Measurements from ENCODE around the gene TNK2. TPM values are rescaled to one million over a fixed set of nuclear protein-coding genes. Genes with fewer than 3 reads are reported as not detected.
A peak's percentile ranks its signal among the peaks of the same experiment; 100 is the strongest.

TNK2 gene
- total and polyA plus RNA-seq, 9 donors: 25.6 to 135 (median 103) TPM

GRCh38 chr3:195893516-195893915 is 14.8 kb downstream of the TNK2 start:
- no peaks in the 10 kb centered on the region for H3K9me3 ChIP-seq (replicated peaks; ENCODE audit: control insufficient read depth, low read depth, low read length)
- peak overlapping the region; percentile 89 for H3K27ac ChIP-seq (ENCODE audit: low read length)
- H3K36me3 ChIP-seq (ENCODE audit: control insufficient read depth, insufficient read depth, low read length): no peaks in the 10 kb centered on the region
- H3K4me3 ChIP-seq (ENCODE audit: low read length): no peak overlapping the region
- no peaks in the 10 kb centered on the region for H3K27me3 ChIP-seq (ENCODE audit: control insufficient read depth, insufficient read depth, low read length)
- 36% methylated on average over 4 of the region's 4 CpGs for WGBS (ENCODE audit: insufficient coverage)
- peak; percentile 86 for DNase-seq
- peaks cover 87% of the 10 kb centered on the region for H3K4me1 ChIP-seq (ENCODE audit: control insufficient read depth, insufficient read depth, low read length)

- H3K4me3 ChIP-seq (ENCODE audit: low read length): peak overlapping the region; percentile 63
- no peak for DNase-seq
- H3K4me1 ChIP-seq (ENCODE audit: control insufficient read depth, insufficient read depth, low read length): peaks cover 87% of the 10 kb centered on the region
- no peaks in the 10 kb centered on the region for H3K27me3 ChIP-seq (ENCODE audit: control insufficient read depth, insufficient read depth, low read length)
- H3K36me3 ChIP-seq (ENCODE audit: control insufficient read depth, insufficient read depth, low read length): peaks cover 4% of the 10 kb centered on the region
- H3K9me3 ChIP-seq (replicated peaks; ENCODE audit: control insufficient read depth, low read depth, low read length): no peaks in the 10 kb centered on the region
- peak overlapping the region; percentile 89 for H3K27ac ChIP-seq (ENCODE audit: low read length)
- WGBS (ENCODE audit: insufficient coverage): 5% methylated on average over 4 of the region's 9 CpGs
These were observed 15.3 kb downstream of the TNK2 start for GRCh38 chr3:195893044-195893395.

- Histone ChIP-seq H3K4me1 (ENCODE audit: control insufficient read depth, insufficient read depth, low read length) (peaks cover 87% of the 10 kb centered on the region), H3K27ac (ENCODE audit: low read length) (peak overlapping the region; percentile 89), H3K36me3 (ENCODE audit: control insufficient read depth, insufficient read depth, low read length) (peaks cover 9% of the 10 kb centered on the region), H3K4me3 (ENCODE audit: low read length) (peak overlapping the region; percentile 63), H3K27me3 (ENCODE audit: control insufficient read depth, insufficient read depth, low read length) (no peaks in the 10 kb centered on the region), H3K9me3 (replicated peaks; ENCODE audit: control insufficient read depth, low read depth, low read length) (no peaks in the 10 kb centered on the region)
- DNase-seq: peak; percentile 97
- WGBS (ENCODE audit: insufficient coverage): 15% methylated on average over 22 of the region's 35 CpGs
These were observed 16.0 kb downstream of the TNK2 start for GRCh38 chr3:195892105-195893043.

GRCh38 chr3:195891431-195892104 is 16.8 kb downstream of the TNK2 start:
- 38% methylated on average over 12 of the region's 19 CpGs for WGBS (ENCODE audit: insufficient coverage)
- no peaks in the 10 kb centered on the region for H3K27me3 ChIP-seq (ENCODE audit: control insufficient read depth, insufficient read depth, low read length)
- H3K9me3 ChIP-seq (replicated peaks; ENCODE audit: control insufficient read depth, low read depth, low read length): no peaks in the 10 kb centered on the region
- peak; percentile 59 for DNase-seq
- H3K36me3 ChIP-seq (ENCODE audit: control insufficient read depth, insufficient read depth, low read length): peaks cover 14% of the 10 kb centered on the region
- H3K27ac ChIP-seq (ENCODE audit: low read length): peak overlapping the region; percentile 89
- H3K4me1 ChIP-seq (ENCODE audit: control insufficient read depth, insufficient read depth, low read length): peaks cover 85% of the 10 kb centered on the region
- peak overlapping the region; percentile 63 for H3K4me3 ChIP-seq (ENCODE audit: low read length)

- peak overlapping the region; percentile 25 for H3K4me3 ChIP-seq (ENCODE audit: low read length)
- peak overlapping the region; percentile 81 for H3K27ac ChIP-seq (ENCODE audit: low read length)
- peaks cover 15% of the 10 kb centered on the region for H3K36me3 ChIP-seq (ENCODE audit: control insufficient read depth, insufficient read depth, low read length)
- no peaks in the 10 kb centered on the region for H3K27me3 ChIP-seq (ENCODE audit: control insufficient read depth, insufficient read depth, low read length)
- no peaks in the 10 kb centered on the region for H3K9me3 ChIP-seq (replicated peaks; ENCODE audit: control insufficient read depth, low read depth, low read length)
- H3K4me1 ChIP-seq (ENCODE audit: control insufficient read depth, insufficient read depth, low read length): peaks cover 87% of the 10 kb centered on the region
- 18% methylated on average over 8 of the region's 8 CpGs for WGBS (ENCODE audit: insufficient coverage)
- DNase-seq: peak; percentile 37
These were observed 18.5 kb downstream of the TNK2 start for GRCh38 chr3:195889870-195890295.

DNA sequence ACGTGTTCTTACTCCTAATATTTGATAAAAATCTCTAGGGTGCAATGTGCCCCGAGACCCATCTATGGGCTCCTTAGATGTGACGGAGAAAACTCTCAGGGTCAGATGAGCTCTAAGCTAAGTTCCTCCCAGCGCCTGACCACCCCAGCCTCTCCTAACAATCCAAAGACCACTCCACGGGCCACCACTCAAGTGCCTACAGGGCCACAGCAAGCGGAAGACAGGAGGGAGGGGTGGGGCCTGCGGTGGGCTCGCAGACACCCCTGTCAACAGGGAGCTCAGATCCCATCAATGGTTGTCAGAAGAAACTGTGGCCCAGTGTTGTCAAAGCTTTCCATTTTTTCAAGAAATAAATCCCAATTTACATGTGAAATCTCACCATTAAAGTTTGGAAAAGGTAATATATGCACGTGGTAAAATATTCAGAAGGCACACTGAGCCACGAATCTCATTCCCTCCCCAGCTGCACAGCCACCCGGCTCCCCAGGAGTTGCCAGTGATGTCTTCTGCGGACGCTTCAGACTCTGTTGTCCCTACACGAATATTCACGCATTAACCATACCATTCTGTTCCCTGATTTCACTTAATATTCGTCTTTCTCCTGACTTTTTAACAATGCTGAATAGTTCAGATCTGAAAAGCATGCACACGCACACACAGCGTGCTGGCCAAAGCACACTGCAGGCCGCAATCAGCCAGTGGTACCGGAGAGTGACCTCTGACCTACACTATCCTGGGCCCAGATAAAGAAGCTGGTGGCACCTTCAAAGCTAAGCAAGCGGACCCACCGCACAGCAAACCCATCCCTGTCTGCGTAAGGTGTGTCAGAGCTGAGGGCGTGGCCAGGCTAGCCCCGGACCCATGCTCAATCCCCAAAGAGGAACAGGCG is 19.1 kb downstream of the TNK2 start:
- 69% methylated on average over 16 of the region's 26 CpGs for WGBS (ENCODE audit: insufficient coverage)
- DNase-seq: no peak
- H3K9me3 ChIP-seq (replicated peaks; ENCODE audit: control insufficient read depth, low read depth, low read length): no peaks in the 10 kb centered on the region
- H3K4me1 ChIP-seq (ENCODE audit: control insufficient read depth, insufficient read depth, low read length): peaks cover 88% of the 10 kb centered on the region
- no peaks in the 10 kb centered on the region for H3K27me3 ChIP-seq (ENCODE audit: control insufficient read depth, insufficient read depth, low read length)
- peaks cover 19% of the 10 kb centered on the region for H3K36me3 ChIP-seq (ENCODE audit: control insufficient read depth, insufficient read depth, low read length)
- H3K4me3 ChIP-seq (ENCODE audit: low read length): peak overlapping the region; percentile 25
- H3K27ac ChIP-seq (ENCODE audit: low read length): peak overlapping the region; percentile 81

- H3K27ac ChIP-seq (ENCODE audit: low read length): peak overlapping the region; percentile 23
- no peak for DNase-seq
- no peaks in the 10 kb centered on the region for H3K27me3 ChIP-seq (ENCODE audit: control insufficient read depth, insufficient read depth, low read length)
- WGBS (ENCODE audit: insufficient coverage): 61% methylated on average over 5 of the region's 18 CpGs
- H3K9me3 ChIP-seq (replicated peaks; ENCODE audit: control insufficient read depth, low read depth, low read length): no peaks in the 10 kb centered on the region
- peaks cover 80% of the 10 kb centered on the region for H3K4me1 ChIP-seq (ENCODE audit: control insufficient read depth, insufficient read depth, low read length)
- peaks cover 25% of the 10 kb centered on the region for H3K36me3 ChIP-seq (ENCODE audit: control insufficient read depth, insufficient read depth, low read length)
- no peak overlapping the region for H3K4me3 ChIP-seq (ENCODE audit: low read length)
These were observed 20.0 kb downstream of the TNK2 start for GRCh38 chr3:195888311-195888761.

GRCh38 chr3:195887670-195888069 is 20.7 kb downstream of the TNK2 start:
- Histone ChIP-seq H3K27ac (ENCODE audit: low read length) (no peak overlapping the region), H3K4me3 (ENCODE audit: low read length) (no peak overlapping the region), H3K4me1 (ENCODE audit: control insufficient read depth, insufficient read depth, low read length) (peaks cover 73% of the 10 kb centered on the region), H3K36me3 (ENCODE audit: control insufficient read depth, insufficient read depth, low read length) (peaks cover 32% of the 10 kb centered on the region), H3K27me3 (ENCODE audit: control insufficient read depth, insufficient read depth, low read length) (no peaks in the 10 kb centered on the region), H3K9me3 (replicated peaks; ENCODE audit: control insufficient read depth, low read depth, low read length) (no peaks in the 10 kb centered on the region)
- no peak for DNase-seq
- WGBS (ENCODE audit: insufficient coverage): 96% methylated on average over 30 of the region's 36 CpGs

DNA sequence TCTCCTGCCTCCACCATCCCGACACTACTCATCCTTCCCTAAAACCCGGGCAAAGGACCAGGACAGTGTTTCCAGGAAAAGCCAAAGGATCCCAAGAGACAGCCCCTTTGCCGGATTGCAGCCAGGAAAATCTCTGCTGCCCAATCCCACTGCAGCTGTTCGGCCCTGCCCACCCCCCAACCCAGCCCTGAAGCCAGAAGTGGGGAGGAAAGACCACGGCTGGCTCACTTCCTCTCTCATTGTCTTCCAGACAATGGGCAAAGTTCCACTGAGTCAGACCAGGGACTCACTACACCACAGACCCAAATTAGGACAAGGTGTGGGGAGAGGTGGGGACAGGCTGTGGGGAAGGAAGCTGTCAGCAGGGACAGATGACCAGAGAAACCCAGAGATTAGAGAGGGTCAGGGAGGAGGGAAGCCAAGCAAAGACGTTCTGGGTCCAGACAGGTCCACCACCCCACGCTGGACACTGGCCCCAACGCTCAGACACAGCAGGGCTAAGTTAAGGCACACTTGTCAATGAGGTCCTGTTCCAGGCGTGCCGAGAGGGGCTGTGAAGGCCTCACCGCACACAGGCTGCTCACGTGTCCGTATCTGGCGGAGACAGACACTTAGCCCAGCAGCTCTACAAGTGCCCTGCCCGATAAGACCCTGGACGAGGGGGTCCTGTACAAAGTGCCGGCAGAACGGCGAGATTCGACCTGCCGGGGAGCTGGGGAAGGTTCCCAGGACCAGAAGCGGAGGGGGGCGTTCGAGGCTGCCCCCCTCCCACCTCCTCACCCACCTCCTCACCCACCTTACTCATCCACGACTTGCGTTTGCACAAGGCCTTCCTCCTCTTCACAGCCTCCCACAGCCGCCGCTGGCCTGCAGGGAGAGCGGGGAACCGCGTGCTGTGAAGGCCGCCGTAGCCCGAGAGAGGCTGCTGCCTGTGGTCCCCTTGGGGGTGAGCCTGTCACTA is 21.9 kb downstream of the TNK2 start:
- Histone ChIP-seq H3K9me3 (replicated peaks; ENCODE audit: control insufficient read depth, low read depth, low read length) (no peaks in the 10 kb centered on the region), H3K4me3 (ENCODE audit: low read length) (no peak overlapping the region), H3K27me3 (ENCODE audit: control insufficient read depth, insufficient read depth, low read length) (no peaks in the 10 kb centered on the region), H3K4me1 (ENCODE audit: control insufficient read depth, insufficient read depth, low read length) (peaks cover 63% of the 10 kb centered on the region), H3K36me3 (ENCODE audit: control insufficient read depth, insufficient read depth, low read length) (peaks cover 43% of the 10 kb centered on the region), H3K27ac (ENCODE audit: low read length) (peak overlapping the region; percentile 92)
- 63% methylated on average over 30 of the region's 34 CpGs for WGBS (ENCODE audit: insufficient coverage)
- DNase-seq: peak; percentile 79
